ENCODE results near the gene UBASH3B.
"Not testable (repeated sequence)": the region's sequence is repeated elsewhere in the genome, so short reads cannot be mapped to it uniquely, and the experiment has no call there.

UBASH3B gene

DNA sequence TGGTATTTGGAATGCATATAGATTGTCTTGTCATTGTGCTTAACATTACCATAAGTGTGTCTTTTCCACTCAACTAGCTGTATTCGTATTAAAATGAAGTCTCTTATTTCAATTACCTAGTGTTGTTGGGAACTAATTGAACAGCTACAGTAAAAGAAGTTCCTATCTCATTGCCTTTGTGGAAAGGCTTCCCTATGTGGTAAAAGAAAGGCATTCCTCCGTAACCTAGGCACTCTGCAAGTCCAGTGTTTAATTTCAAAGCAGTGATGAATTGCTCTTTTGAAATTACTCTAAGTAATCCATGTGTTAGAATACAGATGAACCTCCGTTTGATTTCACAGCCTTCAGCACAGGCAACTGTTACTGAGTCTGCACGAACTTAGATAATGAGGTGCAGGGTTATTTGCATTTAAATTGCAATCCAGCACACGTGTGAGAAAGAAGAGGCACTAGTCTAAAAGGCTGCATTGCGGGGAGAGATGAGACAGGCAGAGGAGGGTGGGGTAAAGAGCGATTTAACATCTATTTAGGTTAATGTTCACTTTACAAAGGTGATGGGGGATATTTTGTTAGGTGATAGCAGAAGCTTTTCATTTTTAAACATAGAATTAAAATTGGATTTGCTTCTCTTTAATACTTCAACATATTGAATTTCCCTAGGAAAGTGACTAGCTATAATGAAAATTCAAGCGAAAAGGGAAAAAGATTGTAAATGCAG lies 157.8 kb downstream of the UBASH3B start:
- Histone ChIP-seq H3K36me3 (ENCODE audit: control insufficient read depth in 2 of 2, insufficient read depth in 2 of 2, low read length in 2 of 2) (no peaks in the 10 kb centered on the region), H3K9ac (ENCODE audit: low read length in 2 of 2) (no peak overlapping the region), H3K27ac (ENCODE audit: low read length) (no peak overlapping the region), H3K27me3 (ENCODE audit: control insufficient read depth in 1 of 2, insufficient read depth in 2 of 2, low read length in 2 of 2) (no peaks in the 10 kb centered on the region), H3K9me3 (ENCODE audit: control insufficient read depth in 2 of 2, low read length in 2 of 2) (no peaks in the 10 kb centered on the region), H3K4me3 (ENCODE audit: low read length in 2 of 2) (no peak overlapping the region), H3K4me1 (ENCODE audit: control insufficient read depth, insufficient read depth, low read length) (no peaks in the 10 kb centered on the region)

GRCh38 chr11:122813894-122814270 lies 158.4 kb downstream of the UBASH3B start:
- Histone ChIP-seq H3K4me3 (ENCODE audit: low read length in 2 of 2) (no peak overlapping the region), H3K27ac (ENCODE audit: low read length) (no peak overlapping the region), H3K9me3 (ENCODE audit: control insufficient read depth in 2 of 2, low read length in 2 of 2) (no peaks in the 10 kb centered on the region), H3K9ac (ENCODE audit: low read length in 2 of 2) (no peak overlapping the region), H3K4me1 (ENCODE audit: control insufficient read depth, insufficient read depth, low read length) (no peaks in the 10 kb centered on the region), H3K36me3 (ENCODE audit: control insufficient read depth in 2 of 2, insufficient read depth in 2 of 2, low read length in 2 of 2) (no peaks in the 10 kb centered on the region), H3K27me3 (ENCODE audit: control insufficient read depth in 1 of 2, insufficient read depth in 2 of 2, low read length in 2 of 2) (no peaks in the 10 kb centered on the region)

DNA sequence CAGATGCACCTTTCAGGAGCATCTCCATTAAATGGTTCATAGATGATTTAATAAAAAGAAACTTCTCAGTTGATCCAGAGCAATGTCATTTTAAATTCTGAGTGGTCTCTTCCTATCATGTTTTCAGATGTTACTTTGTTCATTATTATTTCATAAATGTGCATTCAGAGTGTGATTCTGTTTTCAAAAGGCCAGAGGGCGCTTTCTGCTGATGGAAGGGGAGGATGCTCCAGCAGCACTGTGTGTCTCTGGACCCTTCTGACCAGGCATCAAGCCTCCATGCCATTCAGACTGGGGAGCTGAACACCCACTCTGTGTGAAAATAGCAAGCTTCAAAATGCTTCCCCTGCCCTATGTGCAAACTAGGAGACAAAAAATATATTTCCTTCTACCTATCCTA lies 158.9 kb downstream of the UBASH3B start:
- H3K4me1 ChIP-seq (ENCODE audit: control insufficient read depth, insufficient read depth, low read length), result no peaks in the 10 kb centered on the region
- no peak overlapping the region for H3K27ac ChIP-seq (ENCODE audit: low read length)
- no peaks in the 10 kb centered on the region for H3K27me3 ChIP-seq (ENCODE audit: control insufficient read depth in 1 of 2, insufficient read depth in 2 of 2, low read length in 2 of 2)
- H3K4me3 ChIP-seq (ENCODE audit: low read length in 2 of 2), result no peak overlapping the region
- no peak overlapping the region for H3K9ac ChIP-seq (ENCODE audit: low read length in 2 of 2)
- no peaks in the 10 kb centered on the region for H3K36me3 ChIP-seq (ENCODE audit: control insufficient read depth in 2 of 2, insufficient read depth in 2 of 2, low read length in 2 of 2)
- no peaks in the 10 kb centered on the region for H3K9me3 ChIP-seq (ENCODE audit: control insufficient read depth in 2 of 2, low read length in 2 of 2)

- H3K9me3 ChIP-seq (ENCODE audit: control insufficient read depth in 2 of 2, low read length in 2 of 2), result no peaks in the 10 kb centered on the region
- H3K9ac ChIP-seq (ENCODE audit: low read length in 2 of 2), result no peak overlapping the region
- no peaks in the 10 kb centered on the region for H3K4me1 ChIP-seq (ENCODE audit: control insufficient read depth, insufficient read depth, low read length)
- H3K27ac ChIP-seq (ENCODE audit: low read length), result no peak overlapping the region
- H3K36me3 ChIP-seq (ENCODE audit: control insufficient read depth in 2 of 2, insufficient read depth in 2 of 2, low read length in 2 of 2), result no peaks in the 10 kb centered on the region
- no peaks in the 10 kb centered on the region for H3K27me3 ChIP-seq (ENCODE audit: control insufficient read depth in 1 of 2, insufficient read depth in 2 of 2, low read length in 2 of 2)
- no peak overlapping the region for H3K4me3 ChIP-seq (ENCODE audit: low read length in 2 of 2)
Observed at GRCh38 chr11:122815900-122816299, 160.4 kb downstream of the UBASH3B start.

DNA sequence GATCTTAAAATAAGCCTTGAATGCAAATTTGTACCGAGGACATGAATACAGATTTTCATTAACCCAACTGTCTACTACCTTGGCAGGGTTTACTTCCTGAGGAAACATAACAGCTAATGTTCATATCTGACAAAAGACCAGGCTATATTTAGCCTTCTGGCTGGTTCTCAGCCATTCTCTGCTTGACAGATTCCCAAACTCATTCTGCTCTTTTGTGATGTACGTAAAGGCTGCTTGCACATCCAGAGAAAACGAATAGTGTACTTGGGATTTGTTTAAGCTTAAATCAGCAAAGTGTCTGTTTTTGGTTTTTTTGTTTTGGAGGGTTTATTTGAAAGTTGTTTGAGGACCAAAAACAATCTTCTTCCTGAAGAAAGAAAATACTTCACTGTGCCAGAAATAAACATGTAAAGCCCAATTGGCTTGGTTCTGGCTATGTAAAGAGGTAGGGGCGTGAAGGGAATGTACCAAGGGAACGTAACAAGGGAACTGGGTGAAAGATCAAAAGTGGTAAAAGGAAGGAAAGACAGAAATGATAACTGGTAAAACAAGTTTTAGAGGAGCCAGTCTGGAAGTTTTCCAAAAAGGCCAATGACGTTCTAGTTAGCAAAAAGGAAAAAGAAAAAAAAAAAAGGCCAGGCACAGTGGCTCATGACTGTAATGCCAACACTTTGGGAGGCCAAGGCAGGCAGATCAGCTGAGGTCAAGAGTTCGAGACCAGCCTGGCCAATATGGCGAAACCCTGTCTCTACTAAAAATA lies 161.4 kb downstream of the UBASH3B start:
- Histone ChIP-seq H3K36me3 (ENCODE audit: control insufficient read depth in 2 of 2, insufficient read depth in 2 of 2, low read length in 2 of 2) (no peaks in the 10 kb centered on the region), H3K4me3 (ENCODE audit: low read length in 2 of 2) (no peak overlapping the region), H3K9me3 (ENCODE audit: control insufficient read depth in 2 of 2, low read length in 2 of 2) (no peaks in the 10 kb centered on the region), H3K27me3 (ENCODE audit: control insufficient read depth in 1 of 2, insufficient read depth in 2 of 2, low read length in 2 of 2) (no peaks in the 10 kb centered on the region), H3K4me1 (ENCODE audit: control insufficient read depth, insufficient read depth, low read length) (no peaks in the 10 kb centered on the region), H3K9ac (ENCODE audit: low read length in 2 of 2) (no peak overlapping the region), H3K27ac (ENCODE audit: low read length) (no peak overlapping the region)

DNA sequence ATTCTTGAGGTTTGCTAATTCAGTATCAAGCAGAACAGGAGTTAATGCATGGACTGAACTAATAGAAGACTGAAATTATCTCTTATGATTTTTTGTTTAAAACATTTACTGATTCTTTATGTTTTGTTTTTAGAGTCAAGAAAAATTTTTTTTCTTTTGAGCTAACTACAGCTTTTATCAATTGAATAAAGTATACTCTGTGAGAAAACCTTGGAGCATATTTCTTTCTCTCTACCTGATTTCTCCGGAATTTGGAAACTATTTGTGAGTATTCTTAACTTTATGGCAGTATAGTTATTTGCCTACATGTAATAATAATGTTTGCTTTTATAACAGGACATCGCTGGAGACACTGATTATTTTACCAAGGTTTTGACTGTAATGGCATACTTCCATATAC lies 164.6 kb downstream of the UBASH3B start:
- H3K27me3 ChIP-seq (ENCODE audit: control insufficient read depth in 1 of 2, insufficient read depth in 2 of 2, low read length in 2 of 2), result no peaks in the 10 kb centered on the region
- H3K9me3 ChIP-seq (ENCODE audit: control insufficient read depth in 2 of 2, low read length in 2 of 2), result no peaks in the 10 kb centered on the region
- H3K4me1 ChIP-seq (ENCODE audit: control insufficient read depth, insufficient read depth, low read length), result no peaks in the 10 kb centered on the region

DNA sequence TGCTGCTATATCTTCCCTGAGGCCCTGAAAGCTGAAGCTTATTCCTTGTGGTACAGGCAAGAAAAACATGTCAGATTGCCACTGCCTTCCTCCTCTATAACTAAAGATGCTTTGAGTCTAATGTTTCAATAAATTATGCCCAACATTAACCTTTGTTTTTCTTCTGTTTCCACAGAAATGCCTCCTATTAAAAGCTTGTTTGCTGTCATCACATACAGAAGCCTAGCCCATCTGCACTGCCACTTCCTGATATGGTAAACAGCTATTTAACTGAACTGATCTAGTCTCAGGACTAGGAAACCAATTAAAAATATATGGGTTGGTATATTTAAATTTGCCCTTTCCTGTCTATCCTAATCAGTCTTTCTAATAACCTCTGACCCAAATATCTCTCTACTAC lies 165.6 kb downstream of the UBASH3B start:
- Histone ChIP-seq H3K36me3 (ENCODE audit: control insufficient read depth in 2 of 2, insufficient read depth in 2 of 2, low read length in 2 of 2) (no peaks in the 10 kb centered on the region), H3K27me3 (ENCODE audit: control insufficient read depth in 1 of 2, insufficient read depth in 2 of 2, low read length in 2 of 2) (no peaks in the 10 kb centered on the region), H3K27ac (ENCODE audit: low read length) (no peak overlapping the region), H3K9me3 (ENCODE audit: control insufficient read depth in 2 of 2, low read length in 2 of 2) (no peaks in the 10 kb centered on the region), H3K4me1 (ENCODE audit: control insufficient read depth, insufficient read depth, low read length) (no peaks in the 10 kb centered on the region), H3K4me3 (ENCODE audit: low read length in 2 of 2) (no peak overlapping the region), H3K9ac (ENCODE audit: low read length in 2 of 2) (no peak overlapping the region)

More for the DNA sequence above, 164.6 kb downstream of the UBASH3B start:
- H3K4me3 ChIP-seq (ENCODE audit: low read length in 2 of 2), result no peak overlapping the region
- no peak overlapping the region for H3K9ac ChIP-seq (ENCODE audit: low read length in 2 of 2)
- no peak overlapping the region for H3K27ac ChIP-seq (ENCODE audit: low read length)
- H3K36me3 ChIP-seq (ENCODE audit: control insufficient read depth in 2 of 2, insufficient read depth in 2 of 2, low read length in 2 of 2), result no peaks in the 10 kb centered on the region

GRCh38 chr11:122822241-122822640 lies 166.7 kb downstream of the UBASH3B start:
- no peak overlapping the region for H3K27ac ChIP-seq (ENCODE audit: low read length)
- H3K4me3 ChIP-seq (ENCODE audit: low read length in 2 of 2), result no peak overlapping the region
- H3K36me3 ChIP-seq (ENCODE audit: control insufficient read depth in 2 of 2, insufficient read depth in 2 of 2, low read length in 2 of 2), result no peaks in the 10 kb centered on the region
- no peaks in the 10 kb centered on the region for H3K9me3 ChIP-seq (ENCODE audit: control insufficient read depth in 2 of 2, low read length in 2 of 2)
- no peaks in the 10 kb centered on the region for H3K4me1 ChIP-seq (ENCODE audit: control insufficient read depth, insufficient read depth, low read length)
- no peaks in the 10 kb centered on the region for H3K27me3 ChIP-seq (ENCODE audit: control insufficient read depth in 1 of 2, insufficient read depth in 2 of 2, low read length in 2 of 2)
- H3K9ac ChIP-seq (ENCODE audit: low read length in 2 of 2), result no peak overlapping the region

- no peak overlapping the region for H3K9ac ChIP-seq (ENCODE audit: low read length in 2 of 2)
- H3K36me3 ChIP-seq (ENCODE audit: control insufficient read depth in 2 of 2, insufficient read depth in 2 of 2, low read length in 2 of 2), result no peaks in the 10 kb centered on the region
- no peaks in the 10 kb centered on the region for H3K27me3 ChIP-seq (ENCODE audit: control insufficient read depth in 1 of 2, insufficient read depth in 2 of 2, low read length in 2 of 2)
Observed at GRCh38 chr11:122823564-122823963, 168.0 kb downstream of the UBASH3B start.

GRCh38 chr11:122829371-122829770 lies 173.8 kb downstream of the UBASH3B start:
- not testable (repeated sequence) for H3K27me3 ChIP-seq (ENCODE audit: control insufficient read depth in 1 of 2, insufficient read depth in 2 of 2, low read length in 2 of 2); H3K27ac ChIP-seq (ENCODE audit: low read length); H3K9ac ChIP-seq (ENCODE audit: low read length in 2 of 2); H3K4me1 ChIP-seq (ENCODE audit: control insufficient read depth, insufficient read depth, low read length); H3K36me3 ChIP-seq (ENCODE audit: control insufficient read depth in 2 of 2, insufficient read depth in 2 of 2, low read length in 2 of 2); H3K4me3 ChIP-seq (ENCODE audit: low read length in 2 of 2); H3K9me3 ChIP-seq (ENCODE audit: control insufficient read depth in 2 of 2, low read length in 2 of 2)

More at GRCh38 chr11:122823564-122823963, 168.0 kb downstream of the UBASH3B start:
- Histone ChIP-seq H3K9me3 (ENCODE audit: control insufficient read depth in 2 of 2, low read length in 2 of 2) (no peaks in the 10 kb centered on the region), H3K4me3 (ENCODE audit: low read length in 2 of 2) (no peak overlapping the region), H3K27ac (ENCODE audit: low read length) (no peak overlapping the region), H3K4me1 (ENCODE audit: control insufficient read depth, insufficient read depth, low read length) (no peaks in the 10 kb centered on the region)

DNA sequence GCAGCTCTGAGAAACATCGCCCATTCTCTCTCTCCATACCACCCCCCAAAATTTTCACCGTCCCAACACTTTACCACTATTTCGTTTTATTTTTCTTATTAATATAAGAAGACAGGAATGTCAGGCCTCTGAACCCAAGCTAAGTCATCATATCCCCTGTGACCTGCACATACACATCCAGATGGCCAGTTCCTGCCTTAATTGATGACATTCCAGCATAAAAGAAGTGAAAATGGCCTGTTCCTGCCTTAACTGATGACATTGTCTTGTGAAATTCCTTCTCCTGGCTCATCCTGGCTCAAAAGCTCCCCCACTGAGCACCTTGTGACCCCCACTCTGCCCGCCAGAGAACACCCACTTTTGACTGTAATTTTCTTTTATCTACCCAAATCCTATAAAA lies 176.8 kb downstream of the UBASH3B start:
- not testable (repeated sequence) for H3K36me3 ChIP-seq (ENCODE audit: control insufficient read depth in 2 of 2, insufficient read depth in 2 of 2, low read length in 2 of 2); H3K27ac ChIP-seq (ENCODE audit: low read length); H3K9ac ChIP-seq (ENCODE audit: low read length in 2 of 2); H3K4me1 ChIP-seq (ENCODE audit: control insufficient read depth, insufficient read depth, low read length); H3K9me3 ChIP-seq (ENCODE audit: control insufficient read depth in 2 of 2, low read length in 2 of 2); H3K4me3 ChIP-seq (ENCODE audit: low read length in 2 of 2); H3K27me3 ChIP-seq (ENCODE audit: control insufficient read depth in 1 of 2, insufficient read depth in 2 of 2, low read length in 2 of 2)
